GM12878 (cell line): ENCODE data around the gene RPS3A. TPM values are rescaled to one million over a fixed set of nuclear protein-coding genes. Genes with fewer than 3 reads are reported as not detected.

Source experiments
- ATAC-seq: fragments of 200-7000 bp; cut with Tn5 transposase; 3 replicates; pipeline ENCODE4 v1.9.1; 2020; ENCODE audit warnings: mild to moderate bottlenecking, moderate library complexity
- BruUV-seq: library from RNA; stranded (reverse); fragments of 400-500 nt; replicated peaks from 2 replicates; lab custom pipeline; 2021; lab: Mats Ljungman, UMichigan
- CTCF ChIA-PET: fragments of 300-600 bp; sonication (Branson Sonifier 250); formaldehyde crosslinking; extraction: SDS; loops from one replicate; lab custom pipeline; 2021; ENCODE audit warnings: inconsistent platforms; lab: Yijun Ruan, JAX
- POLR2A ChIA-PET: fragments of 350-600 bp; formaldehyde crosslinking; extraction: SDS; loops from one replicate; lab custom pipeline; 2021; ENCODE audit warnings: inconsistent platforms; lab: Charles Lee
- RAD21 ChIA-PET: fragments of 300-600 bp; sonication (Branson Sonifier 250); formaldehyde crosslinking; loops from one replicate; lab custom pipeline; 2023; ENCODE audit warnings: antibody characterized with exemption; ENCODE audit not compliant: unreplicated experiment; lab: Charles Lee
- SMC1A ChIA-PET: fragments of 300-600 bp; sonication (Branson Sonifier 250); formaldehyde crosslinking; loops from one replicate; lab custom pipeline; 2023; ENCODE audit not compliant: unreplicated experiment, uncharacterized antibody; lab: Charles Lee
- DNase-seq: peaks from one replicate; pipeline ENCODE4 v3.0.0-alpha.2; 2011; ENCODE audit warnings: low read depth, low spot score
- FAIRE-seq: peaks from 3 replicates; lab custom pipeline; 2011; peaks lifted over from hg19 to GRCh38; lab: Jason Lieb, UNC
- H2AFZ ChIP-seq: 2 replicates; pipeline ENCODE4 v1.6.0; 2011; ENCODE audit warnings: low read depth, low read length, control low read depth; ENCODE audit not compliant: control insufficient read depth
- H3K27ac ChIP-seq: 2 replicates; pipeline ENCODE4 v1.5.1; 2011; ENCODE audit warnings: control low read depth; ENCODE audit not compliant: control insufficient read depth, insufficient read depth
- H3K27me3 ChIP-seq, 2 experiments: replicated peaks in 1 of 2; 2 replicates each; pipeline versions ENCODE4 v1.6.0 to v1.6.1; 2011; ENCODE audit warnings: low read length in 1 of 2; ENCODE audit not compliant: control insufficient read depth in 2 of 2, insufficient read depth in 2 of 2
- H3K36me3 ChIP-seq, 2 experiments: 2 replicates each; pipeline ENCODE4 v1.5.1; 2011; ENCODE audit warnings: low read length in 1 of 2; ENCODE audit not compliant: control insufficient read depth in 2 of 2, insufficient read depth in 2 of 2
- H3K4me1 ChIP-seq: 2 replicates; pipeline ENCODE4 v1.6.1; 2011; ENCODE audit warnings: mild to moderate bottlenecking, low read length, moderate library complexity, mixed read lengths; ENCODE audit not compliant: control insufficient read depth, insufficient read depth
- H3K4me2 ChIP-seq: 2 replicates; pipeline ENCODE4 v1.6.0; 2011; ENCODE audit warnings: control low read depth; ENCODE audit not compliant: control insufficient read depth, insufficient read depth
- H3K4me3 ChIP-seq: fragments of 200-600 bp; sonication (generic); 2 replicates; pipeline ENCODE4 v1.5.1; 2016
- H3K79me2 ChIP-seq: 2 replicates; pipeline ENCODE4 v1.6.0; 2011; ENCODE audit warnings: low read length; ENCODE audit not compliant: control insufficient read depth, insufficient read depth
- H3K9ac ChIP-seq: 2 replicates; pipeline ENCODE4 v1.8.0; 2011; ENCODE audit warnings: low read length, control low read depth, mixed read lengths; ENCODE audit not compliant: control insufficient read depth, insufficient read depth
- H3K9me3 ChIP-seq: replicated peaks from 3 replicates; pipeline ENCODE4 v1.5.1; 2011; ENCODE audit warnings: mild to moderate bottlenecking, low read length; ENCODE audit not compliant: control insufficient read depth, insufficient read depth
- H4K20me1 ChIP-seq: 2 replicates; pipeline ENCODE4 v1.6.0; 2011; ENCODE audit not compliant: control insufficient read depth, insufficient read depth
- BACH1 ChIP-seq: fragments of 450-650 bp; IDR thresholded peaks from 2 replicates; pipeline ENCODE4 v1.6.1; 2017; ENCODE audit warnings: mild to moderate bottlenecking, borderline replicate concordance
- CEBPB ChIP-seq, 2 experiments: fragments of 150-350 bp in 1 of 2; IDR thresholded peaks; 2 replicates each; pipeline ENCODE4 v1.6.1; 2012 to 2014; ENCODE audit warnings: low read depth in 2 of 2, low read length in 2 of 2, borderline replicate concordance in 1 of 2, inconsistent platforms in 1 of 2
- CTCF ChIP-seq, 3 experiments: IDR thresholded peaks in 2 of 3; conservative IDR thresholded peaks in 1 of 3; 2 replicates each; pipeline ENCODE4 v1.5.1; 2011; ENCODE audit warnings: low read depth in 3 of 3, low read length in 3 of 3, mild to moderate bottlenecking in 3 of 3, control low read depth in 2 of 3, moderate library complexity in 2 of 3, inconsistent platforms in 1 of 3, mixed read lengths in 1 of 3; ENCODE audit not compliant: control insufficient read depth in 2 of 3, insufficient read depth in 1 of 3; ENCODE audit errors: extremely low read depth in 1 of 3
- EP300 ChIP-seq, 2 experiments: fragments of 150-350 bp in 1 of 2; IDR thresholded peaks; 2 replicates each; pipeline ENCODE4 v1.6.1; 2011 to 2012; ENCODE audit warnings: low read depth in 2 of 2, low read length in 2 of 2, borderline replicate concordance in 1 of 2, improper control_type of control experiment in 1 of 2, inconsistent platforms in 1 of 2; ENCODE audit not compliant: control insufficient read depth in 1 of 2
- ESRRA ChIP-seq: IDR thresholded peaks from 2 replicates; pipeline ENCODE4 v1.6.1; 2012; ENCODE audit warnings: mild to moderate bottlenecking, low read length, improper control_type of control experiment
- EZH2 ChIP-seq: IDR thresholded peaks from 2 replicates; pipeline ENCODE4 v1.6.1; 2012; ENCODE audit warnings: low read depth, mild to moderate bottlenecking, control low read depth, inconsistent platforms, low read length, borderline replicate concordance; ENCODE audit not compliant: control insufficient read depth
- FOS ChIP-seq: IDR thresholded peaks from 3 replicates; pipeline ENCODE4 v1.6.1; 2011; ENCODE audit warnings: borderline replicate concordance; ENCODE audit not compliant: insufficient read length; ENCODE audit errors: extremely low read depth
- HCFC1 ChIP-seq: fragments of 150-350 bp; IDR thresholded peaks from 2 replicates; pipeline ENCODE4 v1.6.1; 2014; ENCODE audit warnings: low read length
- HDAC2 ChIP-seq: fragments of 200-600 bp; sonication (generic); IDR thresholded peaks from 2 replicates; pipeline ENCODE4 v1.6.1; 2017
- IRF3 ChIP-seq: fragments of 450-650 bp; IDR thresholded peaks from 2 replicates; pipeline ENCODE4 v1.6.1; 2014; ENCODE audit warnings: mild to moderate bottlenecking
- KLF5 ChIP-seq: fragments of 450-650 bp; IDR thresholded peaks from 2 replicates; pipeline ENCODE4 v1.6.1; 2014; ENCODE audit warnings: mild to moderate bottlenecking; ENCODE audit not compliant: partially characterized antibody
- MXI1 ChIP-seq: fragments of 150-350 bp; IDR thresholded peaks from 2 replicates; pipeline ENCODE4 v1.6.1; 2011; ENCODE audit warnings: low read depth, mild to moderate bottlenecking, inconsistent platforms, low read length, improper control_type of control experiment
- NRF1 ChIP-seq: conservative IDR thresholded peaks from 2 replicates; pipeline ENCODE4 v1.6.1; 2011; ENCODE audit warnings: mild to moderate bottlenecking, low read depth, low read length, improper control_type of control experiment
- SMARCA5 ChIP-seq: fragments of 450-650 bp; IDR thresholded peaks from 2 replicates; pipeline ENCODE4 v1.6.1; 2017; ENCODE audit warnings: mild to moderate bottlenecking
- SMC3 ChIP-seq: IDR thresholded peaks from 2 replicates; pipeline ENCODE4 v1.6.1; 2011; ENCODE audit warnings: low read length, improper control_type of control experiment, borderline replicate concordance
- TCF3 ChIP-seq: IDR thresholded peaks from 2 replicates; pipeline ENCODE4 v1.6.1; 2012; ENCODE audit warnings: low read depth, mild to moderate bottlenecking, low read length, borderline replicate concordance; ENCODE audit not compliant: insufficient read depth
- ZNF217 ChIP-seq: fragments of 450-650 bp; IDR thresholded peaks from 2 replicates; pipeline ENCODE4 v1.6.1; 2017; ENCODE audit warnings: antibody characterized with exemption, mild to moderate bottlenecking
- ZNF274 ChIP-seq: IDR thresholded peaks from one replicate; pipeline ENCODE4 v1.8.0; 2011; ENCODE audit not compliant: insufficient read length, insufficient read depth
- ZSCAN29 ChIP-seq: fragments of 450-650 bp; IDR thresholded peaks from 2 replicates; pipeline ENCODE4 v1.6.1; 2017; ENCODE audit warnings: mild to moderate bottlenecking, moderate library complexity
- WGBS: methylation state at CpG from one replicate; pipeline ENCODE4 v1.1.6; 2016; ENCODE audit warnings: low lambda C conversion rate; ENCODE audit not compliant: insufficient replicate concordance, insufficient coverage; ENCODE audit errors: missing lambda C conversion rate; 5-methylcytosine and 5-hydroxymethylcytosine counted together
- in situ Hi-C: fragments of 300-500 bp; cut with MboI; formaldehyde crosslinking; loops from 9 replicates; pipeline ENCODE4 v1.14.3; 2018; ENCODE audit warnings: mixed read lengths
- intact Hi-C: fragments of 100-400 bp; cut with micrococcal nuclease; formaldehyde crosslinking; loops from one replicate; pipeline ENCODE4 v1.14.2; 2022; ENCODE audit not compliant: unreplicated experiment
- polyA plus RNA-seq, 11 experiments: library from polyadenylated mRNA; depleted of rRNA in 4 of 11; unstranded in 6 of 11; stranded (reverse) in 5 of 11; fragments of >200 nt; fragmentation: Nextera tagmentation in 4 of 11; fragmentation: Illumina TruSeq in 1 of 11; extraction: Ambion mirVana in 4 of 11; extraction: Trizol in 1 of 11; gene quantifications; 1 replicate in 1 of 11; 2 replicates in 10 of 11; pipeline versions ENCODE4 v1.2.1 to v1.2.3, GENCODE V29; 2011 to 2016; ENCODE audit warnings: inconsistent platforms in 2 of 11, missing spikeins in 2 of 11, low read depth in 1 of 11
- total RNA-seq, 4 experiments: library from RNA; depleted of rRNA in 3 of 4; stranded (reverse); fragments of >200 nt in 3 of 4; fragmentation: Illumina TruSeq in 1 of 4; extraction: Trizol in 1 of 4; gene quantifications; 2 replicates each; pipeline versions ENCODE4 v1.2.1 to v1.2.3, GENCODE V29; 2013 to 2021

RPS3A gene
- total and polyA plus RNA-seq, 10 of the 15 experiments (the other 5 are each of a cell fraction or from before 2014, with no cell fraction given): 1,754 to 5,827 (median 3,527) TPM

- Histone ChIP-seq H3K4me3 (peak overlapping the region; percentile 98), H3K79me2 (peaks cover 43% of the 10 kb centered on the region), H2AFZ (no peak overlapping the region), H3K9me3 (no peaks in the 10 kb centered on the region), H4K20me1 (peaks cover 6% of the 10 kb centered on the region), H3K4me2 (peak overlapping the region; percentile 83), H3K9ac (peak overlapping the region; percentile 95), H3K36me3 (peaks cover 5 to 28% of the 10 kb centered on the region in 2 experiments), H3K27me3 (no peaks in the 10 kb centered on the region), H3K27ac (peak overlapping the region; percentile 74), H3K4me1 (peaks cover 23% of the 10 kb centered on the region)
- 0% methylated on average over 3 of the region's 3 CpGs for WGBS
- ATAC-seq (no peak), DNase-seq (no peak), FAIRE-seq (no peak)
- in situ Hi-C loops: loop anchor here (25.0 kb wide), 1 partner anchor 1687 kb away; the partner anchor contains the start of genes ARFIP1 and TIGD4
- ChIA-PET SMC1A (interaction anchor here (0.6 to 1.7 kb wide), 10 partner anchors 21 to 234 kb away, joined by 3 to 8 read pairs (median 3); partner anchors contain the start of gene LRBA), POLR2A (interaction anchor here (0.5 to 3.2 kb wide), 6 partner anchors 17 to 803 kb away, joined by 3 to 17 read pairs (median 4); partner anchors contain the start of gene LRBA), CTCF (interaction anchor here (0.7 to 1.7 kb wide), 6 partner anchors 17 to 172 kb away, joined by 3 to 10 read pairs (median 4); partner anchors contain the start of gene LRBA), RAD21 (interaction anchor here (0.5 to 1.3 kb wide), 6 partner anchors 14 to 812 kb away, joined by 3 to 6 read pairs (median 3); no protein-coding TSS in a partner anchor)
- no peak for TF ChIP-seq EP300 (IDR thresholded peaks at IDR 0.05; ENCODE audit: borderline replicate concordance in 1 of 2, control insufficient read depth in 1 of 2, low read depth in 2 of 2, low read length in 2 of 2)
- no peak for TF ChIP-seq ZNF217
- no peak for TF ChIP-seq KLF5
- no peak for TF ChIP-seq HCFC1
- no peak for TF ChIP-seq CEBPB (IDR thresholded peaks at IDR 0.05; ENCODE audit: borderline replicate concordance in 1 of 2, low read depth in 2 of 2, low read length in 2 of 2)
- TF ChIP-seq ZNF274: no peak
- no peak for TF ChIP-seq BACH1
- no peak for TF ChIP-seq IRF3
- TF ChIP-seq CTCF (IDR thresholded peaks at IDR 0.05 in 2 of 3, conservative IDR thresholded peaks at IDR 0.05 in 1 of 3; ENCODE audit: control insufficient read depth in 2 of 3, extremely low read depth in 1 of 3, insufficient read depth in 1 of 3, low read depth in 3 of 3, low read length in 3 of 3): no peak
- no peak for TF ChIP-seq MXI1
- TF ChIP-seq ZSCAN29: no peak
- no peak for TF ChIP-seq HDAC2
- TF ChIP-seq SMARCA5: no peak
- no peak for TF ChIP-seq NRF1
- no peak for TF ChIP-seq ESRRA
- TF ChIP-seq TCF3: no peak
- TF ChIP-seq SMC3: no peak
- no peak for TF ChIP-seq EZH2
- TF ChIP-seq FOS: no peak
- intact Hi-C loops: no loop called here
- no TSS peak for BruUV-seq
Observed at GRCh38 chr4:151100531-151100930, 1.1 kb downstream of the RPS3A start.
